ENCODE measurements around the gene SERINC5.

DNA sequence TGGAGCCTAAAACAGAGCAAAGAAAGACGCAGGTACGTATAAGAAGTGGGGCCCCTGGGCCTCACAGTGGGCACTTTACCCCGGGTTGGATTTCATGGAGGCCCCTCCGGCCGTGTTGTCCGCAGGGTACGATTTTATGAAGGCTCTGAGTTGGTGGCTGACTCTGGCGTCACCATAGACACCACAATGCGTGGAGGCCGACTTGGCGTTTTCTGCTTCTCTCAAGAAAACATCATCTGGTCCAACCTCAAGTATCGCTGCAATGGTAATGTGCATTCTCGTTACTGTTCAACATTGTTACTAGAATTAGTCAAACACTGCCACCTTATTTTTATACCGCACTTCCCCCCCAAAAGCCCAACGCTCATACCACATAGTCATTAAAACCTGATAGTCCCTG, 173.6 kb downstream of the SERINC5 start:
- TF ChIP-seq SMC3 (IDR thresholded peaks at IDR 0.05; ENCODE audit: low read depth, low read length): no peak
- no peak for TF ChIP-seq RAD21 (IDR thresholded peaks at IDR 0.05; ENCODE audit: low read length)
- TF ChIP-seq, protein P1, sequence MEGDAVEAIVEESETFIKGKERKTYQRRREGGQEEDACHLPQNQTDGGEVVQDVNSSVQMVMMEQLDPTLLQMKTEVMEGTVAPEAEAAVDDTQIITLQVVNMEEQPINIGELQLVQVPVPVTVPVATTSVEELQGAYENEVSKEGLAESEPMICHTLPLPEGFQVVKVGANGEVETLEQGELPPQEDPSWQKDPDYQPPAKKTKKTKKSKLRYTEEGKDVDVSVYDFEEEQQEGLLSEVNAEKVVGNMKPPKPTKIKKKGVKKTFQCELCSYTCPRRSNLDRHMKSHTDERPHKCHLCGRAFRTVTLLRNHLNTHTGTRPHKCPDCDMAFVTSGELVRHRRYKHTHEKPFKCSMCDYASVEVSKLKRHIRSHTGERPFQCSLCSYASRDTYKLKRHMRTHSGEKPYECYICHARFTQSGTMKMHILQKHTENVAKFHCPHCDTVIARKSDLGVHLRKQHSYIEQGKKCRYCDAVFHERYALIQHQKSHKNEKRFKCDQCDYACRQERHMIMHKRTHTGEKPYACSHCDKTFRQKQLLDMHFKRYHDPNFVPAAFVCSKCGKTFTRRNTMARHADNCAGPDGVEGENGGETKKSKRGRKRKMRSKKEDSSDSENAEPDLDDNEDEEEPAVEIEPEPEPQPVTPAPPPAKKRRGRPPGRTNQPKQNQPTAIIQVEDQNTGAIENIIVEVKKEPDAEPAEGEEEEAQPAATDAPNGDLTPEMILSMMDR (conservative IDR thresholded peaks at IDR 0.05; ENCODE audit: low read depth, low read length): no peak
- no peak for TF ChIP-seq RFX5 (IDR thresholded peaks at IDR 0.05; ENCODE audit: low read depth, low read length)
- TF ChIP-seq CEBPB (IDR thresholded peaks at IDR 0.05; ENCODE audit: low read depth, low read length): no peak
- no peak for TF ChIP-seq POLR2A (IDR thresholded peaks at IDR 0.05; ENCODE audit: low read depth, low read length)
- TF ChIP-seq RCOR1 (IDR thresholded peaks at IDR 0.05; ENCODE audit: insufficient replicate concordance, low read length): no peak
- TF ChIP-seq, protein P2, sequence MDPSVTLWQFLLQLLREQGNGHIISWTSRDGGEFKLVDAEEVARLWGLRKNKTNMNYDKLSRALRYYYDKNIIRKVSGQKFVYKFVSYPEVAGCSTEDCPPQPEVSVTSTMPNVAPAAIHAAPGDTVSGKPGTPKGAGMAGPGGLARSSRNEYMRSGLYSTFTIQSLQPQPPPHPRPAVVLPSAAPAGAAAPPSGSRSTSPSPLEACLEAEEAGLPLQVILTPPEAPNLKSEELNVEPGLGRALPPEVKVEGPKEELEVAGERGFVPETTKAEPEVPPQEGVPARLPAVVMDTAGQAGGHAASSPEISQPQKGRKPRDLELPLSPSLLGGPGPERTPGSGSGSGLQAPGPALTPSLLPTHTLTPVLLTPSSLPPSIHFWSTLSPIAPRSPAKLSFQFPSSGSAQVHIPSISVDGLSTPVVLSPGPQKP (IDR thresholded peaks at IDR 0.05; ENCODE audit: borderline replicate concordance, low read depth, low read length): no peak
- TF ChIP-seq, protein P3, sequence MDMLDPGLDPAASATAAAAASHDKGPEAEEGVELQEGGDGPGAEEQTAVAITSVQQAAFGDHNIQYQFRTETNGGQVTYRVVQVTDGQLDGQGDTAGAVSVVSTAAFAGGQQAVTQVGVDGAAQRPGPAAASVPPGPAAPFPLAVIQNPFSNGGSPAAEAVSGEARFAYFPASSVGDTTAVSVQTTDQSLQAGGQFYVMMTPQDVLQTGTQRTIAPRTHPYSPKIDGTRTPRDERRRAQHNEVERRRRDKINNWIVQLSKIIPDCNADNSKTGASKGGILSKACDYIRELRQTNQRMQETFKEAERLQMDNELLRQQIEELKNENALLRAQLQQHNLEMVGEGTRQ (IDR thresholded peaks at IDR 0.05; ENCODE audit: low read depth, low read length): no peak
- TF ChIP-seq NFE2L2 (IDR thresholded peaks at IDR 0.05; ENCODE audit: low read depth, low read length): no peak
- no peak for TF ChIP-seq BHLHE40 (IDR thresholded peaks at IDR 0.05; ENCODE audit: low read depth, low read length)
